HuH-7.5 (cell line): ENCODE results near the gene SMARCD3.

Source experiments
- DNase-seq: peaks from one replicate; pipeline ENCODE4 v3.0.0; 2011; ENCODE audit warnings: low spot score

SMARCD3 gene

GRCh38 chr7:151272877-151273276 is 24.4 kb upstream of the SMARCD3 start:
- DNase-seq = no peak

- DNase-seq = no peak
These were observed 23.9 kb upstream of the SMARCD3 start for GRCh38 chr7:151272405-151272804.

GRCh38 chr7:151271699-151272355 is 23.3 kb upstream of the SMARCD3 start:
- peak; percentile 65 for DNase-seq

- no peak for DNase-seq
These were observed 21.0 kb upstream of the SMARCD3 start for GRCh38 chr7:151269511-151269910.

- DNase-seq = no peak
These were observed 16.9 kb upstream of the SMARCD3 start for GRCh38 chr7:151265351-151265931.

GRCh38 chr7:151264615-151265014 is 16.1 kb upstream of the SMARCD3 start:
- DNase-seq = no peak

GRCh38 chr7:151261529-151261928 is 13.0 kb upstream of the SMARCD3 start:
- no peak for DNase-seq

- no peak for DNase-seq
These were observed 12.4 kb upstream of the SMARCD3 start for GRCh38 chr7:151260883-151261282.

GRCh38 chr7:151260471-151260870 is 12.0 kb upstream of the SMARCD3 start:
- DNase-seq = no peak

GRCh38 chr7:151257990-151258389 is 9.5 kb upstream of the SMARCD3 start:
- no peak for DNase-seq

GRCh38 chr7:151256410-151257045 is 8.0 kb upstream of the SMARCD3 start:
- no peak for DNase-seq

- no peak for DNase-seq
These were observed 6.9 kb upstream of the SMARCD3 start for GRCh38 chr7:151255390-151255789.

GRCh38 chr7:151254851-151255250 is 6.4 kb upstream of the SMARCD3 start:
- no peak for DNase-seq

GRCh38 chr7:151254316-151254715 is 5.8 kb upstream of the SMARCD3 start:
- no peak for DNase-seq

GRCh38 chr7:151252961-151253711 is 4.6 kb upstream of the SMARCD3 start:
- DNase-seq = no peak

GRCh38 chr7:151252561-151252835 is 4.0 kb upstream of the SMARCD3 start:
- DNase-seq = no peak

- DNase-seq = peak; percentile 93
These were observed 3.4 kb upstream of the SMARCD3 start for GRCh38 chr7:151251689-151252560.

GRCh38 chr7:151251328-151251688 is 2.8 kb upstream of the SMARCD3 start:
- no peak for DNase-seq

GRCh38 chr7:151250181-151251132 is 2.0 kb upstream of the SMARCD3 start:
- no peak for DNase-seq

GRCh38 chr7:151249732-151250072 is 1.2 kb upstream of the SMARCD3 start:
- DNase-seq = peak; percentile 94
